Ascending aorta (tissue), 2 donors: ENCODE results near the gene MCCC1. TPM values are rescaled to one million over a fixed set of nuclear protein-coding genes. Genes with fewer than 3 reads are reported as not detected.

Experiments used
- DNase-seq, 2 donors: peaks; one replicate each; pipeline ENCODE4 v3.0.0-alpha.2; 2019; ENCODE audit warnings: low spot score in 2 of 2
- H3K27ac ChIP-seq, 2 donors: fragments of 200-600 bp; sonication (generic); one replicate each; pipeline ENCODE4 v1.5.1; 2016 to 2017; ENCODE audit warnings: mild to moderate bottlenecking in 1 of 2
- H3K27me3 ChIP-seq: fragments of 200-600 bp; sonication (generic); one replicate; pipeline ENCODE4 v1.5.1; 2017
- H3K36me3 ChIP-seq, 2 donors: fragments of 200-600 bp; sonication (generic); one replicate each; pipeline ENCODE4 v1.5.1; 2016
- H3K4me1 ChIP-seq, 2 donors: fragments of 200-600 bp; sonication (generic); one replicate each; pipeline ENCODE4 v1.5.1; 2016 to 2017; ENCODE audit warnings: mild to moderate bottlenecking in 1 of 2
- H3K4me3 ChIP-seq, 2 donors: fragments of 200-600 bp; sonication (generic); one replicate each; pipeline ENCODE4 v1.5.1; 2016 to 2017; ENCODE audit warnings: mild to moderate bottlenecking in 1 of 2
- H3K9me3 ChIP-seq, 2 donors: fragments of 200-600 bp; sonication (generic); one replicate each; pipeline ENCODE4 v1.5.1; 2016
- CTCF ChIP-seq, 3 experiments: fragments of 200-600 bp in 2 of 3; fragments of 450-650 bp in 1 of 3; sonication (generic) in 2 of 3; IDR thresholded peaks; one replicate each; pipeline ENCODE4 v1.5.1; 2016 to 2019; ENCODE audit warnings: antibody characterized with exemption in 3 of 3, mild to moderate bottlenecking in 1 of 3, moderate library complexity in 1 of 3
- intact Hi-C: fragments of 100-400 bp; cut with DNase I; formaldehyde crosslinking; loops from one replicate; pipeline ENCODE4 v1.15.1; 2023
- total RNA-seq: library from RNA; depleted of rRNA; stranded (reverse); fragments of >200 nt; gene quantifications from one replicate; pipeline ENCODE4 v1.1.0, GENCODE V29; 2016

MCCC1 gene
- total RNA-seq, 1 donor from 2014 or later: 10.3 TPM

DNA sequence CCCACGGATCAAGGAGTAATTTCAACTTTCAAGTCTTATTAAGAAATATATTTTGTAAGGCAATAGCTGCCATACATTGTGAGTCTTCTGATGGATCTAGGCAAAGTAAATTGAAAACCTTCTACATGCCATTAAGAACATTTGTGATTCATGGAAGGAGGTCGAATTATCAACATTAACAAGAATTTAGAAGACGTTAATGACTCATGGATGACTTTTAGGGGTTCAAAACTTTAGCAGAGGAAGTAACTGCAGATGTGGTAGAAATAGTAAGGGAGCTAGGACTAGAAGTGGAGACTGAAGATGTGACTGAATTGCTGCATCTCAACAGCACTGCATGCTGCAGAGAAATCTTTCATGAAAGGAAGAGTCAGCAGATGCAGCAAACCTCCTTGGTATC is 70.9 kb downstream of the MCCC1 start:
- DNase-seq: no peak
- Histone ChIP-seq H3K27me3 (no peaks in the 10 kb centered on the region), H3K4me1 (no peaks in the 10 kb centered on the region), H3K4me3 (no peak overlapping the region), H3K27ac (no peak overlapping the region), H3K9me3 (no peaks in the 10 kb centered on the region), H3K36me3 (peaks cover 47 to 65% of the 10 kb centered on the region in 2 donors)
- TF ChIP-seq CTCF (IDR thresholded peaks at IDR 0.05): no peak
- intact Hi-C loops: no loop called here

GRCh38 chr3:183027276-183027675 is 72.0 kb downstream of the MCCC1 start:
- H3K27ac ChIP-seq: no peak overlapping the region
- peaks cover 38 to 60% of the 10 kb centered on the region in 2 donors for H3K36me3 ChIP-seq
- H3K9me3 ChIP-seq: no peaks in the 10 kb centered on the region
- H3K4me1 ChIP-seq: no peaks in the 10 kb centered on the region
- intact Hi-C loops: no loop called here
- H3K4me3 ChIP-seq: no peak overlapping the region
- DNase-seq: no peak
- no peaks in the 10 kb centered on the region for H3K27me3 ChIP-seq
- no peak for TF ChIP-seq CTCF (IDR thresholded peaks at IDR 0.05)

- H3K36me3 ChIP-seq: peaks cover 29 to 67% of the 10 kb centered on the region in 2 donors
- intact Hi-C loops: no loop called here
- TF ChIP-seq CTCF (IDR thresholded peaks at IDR 0.05): no peak
Measured at GRCh38 chr3:183022936-183023516, 76.3 kb downstream of the MCCC1 start.

GRCh38 chr3:183018421-183019192 is 80.7 kb downstream of the MCCC1 start:
- DNase-seq: no peak
- Histone ChIP-seq H3K36me3 (peaks cover 34 to 67% of the 10 kb centered on the region in 2 donors), H3K27me3 (no peaks in the 10 kb centered on the region), H3K4me1 (no peaks in the 10 kb centered on the region), H3K9me3 (no peaks in the 10 kb centered on the region), H3K4me3 (no peak overlapping the region), H3K27ac (no peak overlapping the region)
- intact Hi-C loops: no loop called here
- TF ChIP-seq CTCF (IDR thresholded peaks at IDR 0.05): no peak

More at GRCh38 chr3:183022936-183023516, 76.3 kb downstream of the MCCC1 start:
- no peaks in the 10 kb centered on the region for H3K9me3 ChIP-seq
- DNase-seq: no peak
- H3K27ac ChIP-seq: no peak overlapping the region
- H3K27me3 ChIP-seq: no peaks in the 10 kb centered on the region
- no peak overlapping the region for H3K4me3 ChIP-seq
- no peaks in the 10 kb centered on the region for H3K4me1 ChIP-seq

GRCh38 chr3:183015185-183015584 is 84.1 kb downstream of the MCCC1 start:
- TF ChIP-seq CTCF (IDR thresholded peaks at IDR 0.05): no peak
- no peaks in the 10 kb centered on the region for H3K27me3 ChIP-seq
- no peak for DNase-seq
- no peaks in the 10 kb centered on the region for H3K9me3 ChIP-seq
- intact Hi-C loops: no loop called here
- H3K36me3 ChIP-seq: peaks cover 16 to 38% of the 10 kb centered on the region in 2 donors
- no peaks in the 10 kb centered on the region for H3K4me1 ChIP-seq
- no peak overlapping the region for H3K27ac ChIP-seq
- no peak overlapping the region for H3K4me3 ChIP-seq
